Endothelial cell of umbilical vein (primary cell): ENCODE measurements around the gene DDOST. TPM values are rescaled to one million over a fixed set of nuclear protein-coding genes. Genes with fewer than 3 reads are reported as not detected.

Experiments used
- BruUV-seq: library from RNA; stranded (reverse); fragments of 400-500 nt; replicated peaks from 2 replicates; lab custom pipeline; 2021; lab: Mats Ljungman, UMichigan
- CTCF ChIA-PET: fragments of 300-600, 350-600 bp; sonication (Branson Sonifier 250); formaldehyde crosslinking; loops from one replicate; lab custom pipeline; 2021; ENCODE audit warnings: antibody characterized with exemption, inconsistent platforms; lab: Charles Lee
- POLR2A ChIA-PET: fragments of 300-600, 350-600 bp; sonication (Branson Sonifier 250); formaldehyde crosslinking; loops from one replicate; lab custom pipeline; 2021; ENCODE audit warnings: antibody characterized with exemption, inconsistent platforms; lab: Charles Lee
- DNase-seq: peaks from one replicate; pipeline ENCODE4 v3.0.0-alpha.2; 2011; ENCODE audit warnings: low read depth, low spot score
- FAIRE-seq: peaks from 2 replicates; lab custom pipeline; 2011; peaks lifted over from hg19 to GRCh38; lab: Jason Lieb, UNC
- H2AFZ ChIP-seq: 2 replicates; pipeline ENCODE4 v1.6.0; 2012; ENCODE audit warnings: low read depth, low read length, control low read depth, inconsistent platforms
- H3K27ac ChIP-seq: 2 replicates; pipeline ENCODE4 v1.5.1; 2011; ENCODE audit warnings: low read depth, mild to moderate bottlenecking, control low read depth, low read length, moderate library complexity; ENCODE audit not compliant: insufficient read depth
- H3K27me3 ChIP-seq, 2 experiments: 2 replicates each; pipeline versions ENCODE4 v1.6.0 to v1.6.1; 2011; ENCODE audit warnings: low read length in 2 of 2, mixed read lengths in 1 of 2; ENCODE audit not compliant: control insufficient read depth in 2 of 2, insufficient read depth in 2 of 2
- H3K36me3 ChIP-seq, 2 experiments: 2 replicates in 1 of 2; 3 replicates in 1 of 2; pipeline ENCODE4 v1.5.1; 2011; ENCODE audit warnings: low read length in 2 of 2, mild to moderate bottlenecking in 1 of 2, moderate library complexity in 1 of 2; ENCODE audit not compliant: control insufficient read depth in 2 of 2, insufficient read depth in 2 of 2; ENCODE audit errors: extremely low read depth in 1 of 2
- H3K4me1 ChIP-seq: 3 replicates; pipeline ENCODE4 v1.5.1; 2011; ENCODE audit warnings: mild to moderate bottlenecking, low read length; ENCODE audit not compliant: control insufficient read depth, insufficient read depth; ENCODE audit errors: extremely low read depth
- H3K4me2 ChIP-seq: 2 replicates; pipeline ENCODE4 v1.6.1; 2011; ENCODE audit warnings: low read length, control low read depth, mixed read lengths; ENCODE audit not compliant: insufficient read depth
- H3K4me3 ChIP-seq, 3 experiments: fragments of 200-600 bp in 1 of 3; sonication (generic), shearing (Covaris generic) in 1 of 3; replicated peaks in 1 of 3; 2 replicates each; pipeline ENCODE4 v1.5.1; 2011 to 2016; ENCODE audit warnings: control low read depth in 3 of 3, low read length in 3 of 3, mild to moderate bottlenecking in 2 of 3, inconsistent platforms in 1 of 3, low read depth in 1 of 3, moderate library complexity in 1 of 3; ENCODE audit not compliant: insufficient read depth in 1 of 3
- H3K79me2 ChIP-seq: 2 replicates; pipeline ENCODE4 v1.6.0; 2012; ENCODE audit warnings: low read length, inconsistent platforms; ENCODE audit not compliant: control insufficient read depth, insufficient read depth
- H3K9ac ChIP-seq: replicated peaks from 2 replicates; pipeline ENCODE3; 2011; ENCODE audit warnings: low read length, control low read depth; ENCODE audit not compliant: insufficient read depth; ENCODE audit errors: extremely low read depth
- H3K9me1 ChIP-seq: replicated peaks from 3 replicates; pipeline ENCODE4 v1.6.0; 2011; ENCODE audit warnings: mild to moderate bottlenecking, low read length; ENCODE audit not compliant: control insufficient read depth, insufficient read depth; ENCODE audit errors: extremely low read depth
- H3K9me3 ChIP-seq: replicated peaks from 2 replicates; pipeline ENCODE4 v1.5.1; 2012; ENCODE audit warnings: low read length, inconsistent platforms; ENCODE audit not compliant: control insufficient read depth, insufficient read depth
- H4K20me1 ChIP-seq: replicated peaks from 2 replicates; pipeline ENCODE3; 2011; ENCODE audit warnings: mild to moderate bottlenecking, low read length; ENCODE audit not compliant: control insufficient read depth, insufficient read depth; ENCODE audit errors: extremely low read depth
- EZH2 ChIP-seq: IDR thresholded peaks from 2 replicates; pipeline ENCODE4 v1.6.1; 2012; ENCODE audit warnings: borderline replicate concordance, low read depth, mild to moderate bottlenecking, moderate library complexity, low read length, inconsistent platforms; ENCODE audit not compliant: severe bottlenecking
- POLR2A ChIP-seq: IDR thresholded peaks from 2 replicates; pipeline ENCODE4 v1.6.1; 2012; ENCODE audit warnings: low read depth, mild to moderate bottlenecking, control low read depth, low read length
- POLR2AphosphoS5 ChIP-seq: IDR thresholded peaks from 2 replicates; pipeline ENCODE4 v1.6.1; 2012; ENCODE audit warnings: low read depth, mild to moderate bottlenecking, control low read depth, low read length, moderate library complexity; ENCODE audit not compliant: insufficient read depth
- dilution Hi-C: fragments of 300-500 bp; cut with MboI; formaldehyde crosslinking; loops from one replicate; pipeline ENCODE4 v1.15.0; 2019; ENCODE audit warnings: low sequenced_read_pairs; ENCODE audit not compliant: extremely low pct_ligation_motif_present
- intact Hi-C: fragments of 100-400 bp; cut with micrococcal nuclease; formaldehyde crosslinking; loops from one replicate; pipeline ENCODE4 v1.10.0; 2022
- polyA plus RNA-seq, 4 experiments: library from polyadenylated mRNA; depleted of rRNA in 3 of 4; stranded (reverse) in 3 of 4; unstranded in 1 of 4; fragments of >200 nt; gene quantifications; 2 replicates each; pipeline versions ENCODE4 v1.2.1 to v1.2.3, GENCODE V29; 2011 to 2012; ENCODE audit warnings: missing spikeins in 1 of 4
- total RNA-seq: library from RNA; stranded (reverse); gene quantifications from 2 replicates; pipeline ENCODE4 v1.2.3, GENCODE V29; 2021
- TF ChIP-seq, protein P1 (sequence below): IDR thresholded peaks from 2 replicates; pipeline ENCODE4 v1.6.1; 2011; ENCODE audit not compliant: insufficient read depth, insufficient read length
- TF ChIP-seq, protein P2 (sequence below), 2 donors: IDR thresholded peaks; 1 replicate in 1 of 2; 2 replicates in 1 of 2; pipeline ENCODE4 v1.5.1; 2011; ENCODE audit warnings: low read length in 2 of 2, mild to moderate bottlenecking in 2 of 2, moderate library complexity in 2 of 2, control low read depth in 1 of 2, inconsistent platforms in 1 of 2, low read depth in 1 of 2; ENCODE audit not compliant: insufficient read depth in 1 of 2; ENCODE audit errors: extremely low read depth in 1 of 2

The DDOST gene
- total and polyA plus RNA-seq, 2 donors (not counting 3 experiments of a cell fraction or from before 2014, with no cell fraction given), result 319 to 533 TPM

DNA sequence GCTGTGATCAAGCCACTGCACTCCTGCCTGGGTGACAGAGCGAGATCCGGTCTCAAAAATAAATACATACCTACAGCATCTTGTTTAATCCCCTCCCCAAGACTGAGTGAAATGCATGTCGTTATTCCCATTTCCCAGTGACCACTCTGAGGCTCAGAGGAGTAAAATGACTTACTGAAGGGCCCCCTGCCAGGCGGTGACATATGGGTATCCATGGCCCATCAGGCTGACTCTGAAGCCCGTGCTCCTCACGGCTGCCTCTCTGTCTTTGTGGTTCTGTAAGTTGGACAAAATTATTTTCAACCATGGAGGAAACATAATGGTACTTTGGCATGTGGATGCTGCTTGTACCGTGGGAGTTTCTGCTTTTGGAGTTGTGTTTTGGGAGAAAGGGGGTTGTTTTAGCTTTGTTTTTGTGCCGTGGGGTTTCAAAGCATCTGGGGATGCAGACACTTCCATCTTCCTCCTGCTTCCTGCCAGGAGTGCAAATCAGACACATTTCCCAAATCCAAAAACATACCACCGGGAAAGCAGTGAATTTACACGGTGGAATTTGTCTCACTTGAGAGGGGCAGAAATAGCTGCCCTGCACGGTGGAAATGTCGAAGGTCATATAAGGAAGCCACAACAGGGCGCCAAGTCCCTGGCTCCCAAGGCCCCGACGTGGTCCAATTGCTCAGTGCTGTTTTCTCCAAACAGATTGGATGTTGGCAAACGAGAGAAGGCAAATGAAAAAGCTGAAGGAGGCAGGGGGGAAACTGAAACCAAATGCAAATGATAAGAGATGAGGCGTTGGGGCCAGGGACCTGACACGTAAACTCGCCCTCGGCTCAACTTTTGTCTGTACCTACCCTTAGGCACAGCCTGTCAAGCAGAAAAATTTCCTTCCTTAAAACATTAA is 45.0 kb downstream of the DDOST start:
- H3K4me3 ChIP-seq, result no peak overlapping the region
- H2AFZ ChIP-seq, result peak overlapping the region; percentile 6
- no peaks in the 10 kb centered on the region for H3K4me1 ChIP-seq
- H3K4me2 ChIP-seq, result no peak overlapping the region
- H3K9ac ChIP-seq, result no peak overlapping the region
- FAIRE-seq, result no peak
- no peak for TF ChIP-seq POLR2A
- TF ChIP-seq POLR2AphosphoS5, result no peak
- TF ChIP-seq EZH2, result no peak
- TF ChIP-seq, protein P1, sequence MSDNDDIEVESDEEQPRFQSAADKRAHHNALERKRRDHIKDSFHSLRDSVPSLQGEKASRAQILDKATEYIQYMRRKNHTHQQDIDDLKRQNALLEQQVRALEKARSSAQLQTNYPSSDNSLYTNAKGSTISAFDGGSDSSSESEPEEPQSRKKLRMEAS, result no peak
- TF ChIP-seq, protein P2, sequence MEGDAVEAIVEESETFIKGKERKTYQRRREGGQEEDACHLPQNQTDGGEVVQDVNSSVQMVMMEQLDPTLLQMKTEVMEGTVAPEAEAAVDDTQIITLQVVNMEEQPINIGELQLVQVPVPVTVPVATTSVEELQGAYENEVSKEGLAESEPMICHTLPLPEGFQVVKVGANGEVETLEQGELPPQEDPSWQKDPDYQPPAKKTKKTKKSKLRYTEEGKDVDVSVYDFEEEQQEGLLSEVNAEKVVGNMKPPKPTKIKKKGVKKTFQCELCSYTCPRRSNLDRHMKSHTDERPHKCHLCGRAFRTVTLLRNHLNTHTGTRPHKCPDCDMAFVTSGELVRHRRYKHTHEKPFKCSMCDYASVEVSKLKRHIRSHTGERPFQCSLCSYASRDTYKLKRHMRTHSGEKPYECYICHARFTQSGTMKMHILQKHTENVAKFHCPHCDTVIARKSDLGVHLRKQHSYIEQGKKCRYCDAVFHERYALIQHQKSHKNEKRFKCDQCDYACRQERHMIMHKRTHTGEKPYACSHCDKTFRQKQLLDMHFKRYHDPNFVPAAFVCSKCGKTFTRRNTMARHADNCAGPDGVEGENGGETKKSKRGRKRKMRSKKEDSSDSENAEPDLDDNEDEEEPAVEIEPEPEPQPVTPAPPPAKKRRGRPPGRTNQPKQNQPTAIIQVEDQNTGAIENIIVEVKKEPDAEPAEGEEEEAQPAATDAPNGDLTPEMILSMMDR (IDR thresholded peaks at IDR 0.05; ENCODE audit: extremely low read depth in 1 of 2, insufficient read depth in 1 of 2, low read depth in 1 of 2, low read length in 2 of 2), result no peak
- no peak for DNase-seq
- H3K27me3 ChIP-seq, result no peaks in the 10 kb centered on the region
- ChIA-PET CTCF (no interaction called here), POLR2A (no interaction called here)
- no peaks in the 10 kb centered on the region for H4K20me1 ChIP-seq
- no peaks in the 10 kb centered on the region for H3K9me3 ChIP-seq
- BruUV-seq, result no TSS peak
- intact Hi-C loops (no loop called here), dilution Hi-C loops (no loop called here)
- H3K36me3 ChIP-seq, result no peaks in the 10 kb centered on the region
- H3K79me2 ChIP-seq, result no peaks in the 10 kb centered on the region
- H3K9me1 ChIP-seq, result no peaks in the 10 kb centered on the region
- H3K27ac ChIP-seq, result no peak overlapping the region
